Endometrium (tissue), 2 donors: ENCODE results near the gene GBGT1.

Source experiments
- FAIRE-seq: peaks from 2 replicates; lab custom pipeline; 2012; peaks lifted over from hg19 to GRCh38; lab: Jason Lieb, UNC
- donor health status: control.
- donor health status: control.

Gene GBGT1

DNA sequence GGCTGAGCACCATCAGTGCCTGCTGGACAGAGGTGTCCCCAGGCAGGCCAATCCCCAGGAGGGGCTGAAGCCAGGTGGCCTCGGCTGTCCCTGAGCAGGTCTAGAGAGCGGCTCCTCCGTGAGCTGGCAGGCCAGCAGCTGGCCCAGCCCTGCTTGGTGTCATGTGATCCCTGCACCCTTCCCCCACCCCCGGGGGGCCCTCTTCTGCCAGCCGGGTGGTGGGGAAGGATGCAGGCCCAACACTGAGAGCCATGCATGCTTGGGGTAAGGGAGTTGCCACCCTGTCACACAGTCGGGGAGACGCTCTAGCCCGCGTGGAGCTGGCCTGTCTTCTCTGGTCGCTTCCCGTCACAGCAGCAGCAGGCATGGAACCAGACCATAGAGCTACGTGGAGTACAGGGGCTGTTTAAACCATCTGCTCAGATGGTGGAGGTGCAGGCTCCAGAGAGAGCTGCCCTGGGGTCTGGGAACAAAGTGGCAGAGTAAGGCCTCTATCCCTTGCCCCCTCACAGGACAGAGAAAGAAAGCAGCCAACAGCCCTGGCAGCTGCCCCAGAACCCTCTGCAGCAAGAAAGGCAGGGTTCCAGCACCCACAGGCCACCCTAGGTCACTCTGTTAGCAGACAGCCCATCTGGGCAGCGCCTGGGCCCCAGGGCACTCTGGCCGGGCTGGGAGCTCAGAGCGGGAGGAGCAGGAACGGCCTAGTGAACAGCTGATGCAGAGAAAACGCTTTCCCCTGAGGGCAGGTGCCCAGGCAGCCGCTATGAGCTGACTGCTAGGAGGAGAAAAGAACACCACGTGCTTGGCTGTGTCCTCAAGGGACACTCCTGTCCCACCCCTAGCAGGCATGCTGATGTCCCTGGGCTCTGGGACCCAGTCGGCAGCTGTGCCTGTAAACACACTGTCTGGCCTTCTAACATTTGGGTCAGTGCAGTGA, 49.5 kb downstream of the GBGT1 start:
- no peak for FAIRE-seq

DNA sequence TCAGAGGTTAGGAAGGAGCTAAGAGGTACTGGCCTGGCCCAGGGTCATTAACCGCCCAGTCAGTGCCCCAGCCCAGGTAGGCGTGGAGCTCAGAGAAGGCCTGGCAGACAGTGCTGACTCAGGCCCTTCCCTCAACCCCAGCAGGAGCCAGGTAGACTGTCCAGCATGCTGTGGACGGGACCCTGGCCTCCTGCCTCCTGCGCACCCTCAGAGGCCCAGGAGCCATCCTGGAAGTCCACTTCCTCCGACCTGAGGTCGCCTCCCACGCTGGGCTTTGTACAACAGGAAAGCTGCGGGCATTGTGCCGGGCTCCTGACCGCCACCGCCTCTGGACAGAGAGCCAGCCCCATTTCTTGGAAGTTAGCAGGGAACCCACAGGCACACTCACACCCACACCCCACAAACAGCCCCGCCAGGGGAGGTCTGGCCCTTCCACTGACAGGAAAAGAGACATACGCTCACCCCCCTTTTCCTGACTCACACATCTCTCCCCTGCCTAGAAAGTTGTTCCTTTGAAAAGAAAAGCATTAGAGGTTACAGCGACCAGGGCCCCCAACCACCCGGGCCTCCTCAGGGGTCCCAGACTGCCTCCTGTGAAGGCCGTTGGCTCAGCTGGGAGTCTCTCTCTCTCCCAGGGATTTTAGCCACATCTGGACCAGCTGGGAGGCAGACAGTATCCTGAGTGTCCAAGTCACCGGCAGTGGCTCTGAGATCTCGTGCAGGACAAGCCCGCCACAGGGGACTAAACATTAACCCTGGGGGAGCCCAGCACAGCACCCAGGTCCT, 50.4 kb downstream of the GBGT1 start:
- FAIRE-seq: no peak

DNA sequence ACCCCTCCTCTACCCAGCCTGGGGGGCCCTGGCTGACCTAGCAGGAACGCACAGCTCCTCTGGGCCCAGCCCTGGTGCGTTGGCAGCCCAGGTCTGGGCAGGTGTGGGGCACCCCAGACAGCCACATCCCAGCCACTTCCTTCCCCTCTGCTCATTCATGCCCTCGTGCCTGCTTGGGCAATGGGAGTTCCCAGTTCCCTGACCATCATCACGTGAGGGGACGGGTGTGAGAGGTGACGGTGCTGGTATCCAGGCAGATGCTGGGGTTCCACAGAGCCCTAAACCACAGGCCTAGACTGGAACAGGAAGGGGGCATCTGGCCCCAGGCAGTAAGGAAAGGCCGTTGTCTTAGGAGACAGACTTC, 51.1 kb downstream of the GBGT1 start:
- FAIRE-seq: no peak

DNA sequence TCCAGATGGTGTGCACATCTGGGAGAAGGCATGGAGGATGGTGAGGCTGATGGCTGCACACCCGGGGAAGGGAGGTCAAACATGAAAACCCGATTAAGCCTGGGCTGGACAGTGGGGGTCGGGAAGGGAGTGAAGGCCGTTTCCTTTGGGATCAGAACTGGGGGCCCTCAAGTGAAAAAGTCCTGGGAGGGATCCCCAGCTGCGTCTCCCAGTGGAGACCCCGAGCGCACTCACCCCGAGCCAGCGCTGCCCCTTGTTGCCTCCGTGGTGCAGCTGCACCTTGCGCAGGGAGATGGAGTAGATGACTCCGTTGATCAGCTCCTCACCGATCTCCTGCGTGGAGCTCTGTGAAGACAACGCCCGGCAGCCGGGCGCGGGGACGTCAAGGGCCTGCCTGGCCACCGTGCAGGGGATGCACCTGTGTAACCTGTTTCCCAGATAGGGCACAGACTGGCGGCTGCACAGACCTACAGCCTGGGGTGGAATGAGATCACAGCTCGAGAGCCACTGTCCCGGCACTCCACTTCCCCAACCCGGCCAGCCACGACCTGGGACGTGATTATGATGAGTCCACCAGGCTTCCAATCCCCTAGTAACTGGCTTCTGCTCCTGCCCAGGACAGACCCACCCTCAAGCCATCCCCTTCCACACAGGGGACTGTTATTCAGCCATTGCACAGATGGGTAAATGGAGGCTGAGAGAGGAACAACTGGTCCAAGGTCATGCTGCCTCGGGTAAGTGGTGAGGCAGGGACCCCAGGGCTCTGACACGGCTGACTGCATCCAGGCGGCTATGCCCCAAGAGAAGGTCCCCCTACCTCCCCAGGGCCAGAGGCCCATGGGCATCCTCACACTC, 51.7 kb downstream of the GBGT1 start:
- no peak for FAIRE-seq

DNA sequence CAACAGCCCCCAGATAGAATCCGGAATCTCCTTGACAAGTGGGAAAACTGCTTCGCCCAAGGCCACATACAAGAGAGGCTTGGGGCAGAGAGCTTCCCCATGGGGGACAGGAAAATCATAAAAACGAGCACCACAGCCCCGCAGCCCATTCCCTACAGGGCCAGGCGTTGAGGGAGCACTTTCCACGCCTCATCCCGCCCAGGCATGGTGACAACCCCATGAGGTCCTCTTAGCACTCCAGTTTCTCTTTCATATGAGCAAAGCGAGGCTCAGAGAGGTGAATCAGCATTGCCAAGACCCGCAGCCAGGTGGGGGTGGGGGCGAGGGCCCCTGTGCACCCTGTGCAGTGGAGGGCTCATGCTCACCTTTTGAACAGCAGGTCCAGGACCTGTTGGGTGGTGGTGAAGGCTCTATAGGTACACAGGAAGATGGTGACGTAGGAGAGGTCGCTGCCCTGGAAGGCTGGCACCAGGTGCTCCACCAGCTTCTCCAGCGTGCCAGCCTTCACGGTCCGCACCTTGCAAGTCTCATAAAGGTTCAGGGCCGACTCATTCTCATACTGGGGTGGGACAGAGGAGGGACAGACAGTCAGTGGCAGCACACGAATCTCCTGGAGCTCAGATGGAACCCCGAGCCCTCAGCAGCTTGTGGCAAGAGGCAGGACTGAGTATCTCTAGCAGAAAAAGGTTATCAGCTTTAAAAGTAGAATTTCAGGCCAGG, 53.6 kb downstream of the GBGT1 start:
- no peak for FAIRE-seq

DNA sequence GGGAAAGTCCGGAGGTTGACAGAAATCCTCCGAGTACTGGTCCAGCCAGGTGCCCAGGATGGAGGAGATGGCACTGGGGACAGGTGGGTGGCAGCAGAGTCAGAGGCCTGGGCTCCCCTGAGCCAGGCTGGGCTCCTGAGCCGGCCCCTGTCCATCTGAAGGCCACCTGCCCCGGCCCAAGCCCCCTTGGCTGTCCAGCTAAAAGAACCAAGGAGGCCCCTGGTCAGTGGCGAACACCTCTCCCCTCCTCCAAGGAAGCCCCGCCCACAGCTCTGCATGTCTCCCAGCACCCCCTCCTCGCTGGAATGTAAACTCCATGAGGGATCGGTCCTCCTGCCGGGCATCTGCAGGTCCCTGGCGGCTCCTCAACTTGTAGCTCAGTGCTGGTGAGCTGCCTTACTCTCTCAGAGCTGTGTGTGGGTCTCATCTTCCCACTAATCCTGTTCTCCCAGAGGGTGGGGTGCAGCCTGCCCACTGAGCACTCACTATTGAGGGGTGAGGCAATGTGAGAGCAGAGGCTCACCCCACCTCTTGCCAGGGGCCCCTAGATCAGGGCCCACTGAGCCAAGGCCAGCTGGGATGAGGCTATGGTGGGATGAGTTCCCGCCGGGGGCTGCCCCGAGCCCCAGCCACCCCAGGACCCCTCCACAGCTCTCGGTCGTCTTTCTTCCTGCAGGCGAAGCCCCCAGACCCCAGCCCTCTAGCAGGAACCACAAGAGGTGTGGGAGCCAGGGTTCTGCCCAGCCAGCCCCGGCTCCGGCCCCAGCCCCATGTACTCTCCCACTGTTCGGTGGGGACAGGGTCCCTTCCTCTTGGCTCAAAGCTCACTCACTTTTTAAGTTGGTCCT, 54.7 kb downstream of the GBGT1 start:
- FAIRE-seq: no peak

DNA sequence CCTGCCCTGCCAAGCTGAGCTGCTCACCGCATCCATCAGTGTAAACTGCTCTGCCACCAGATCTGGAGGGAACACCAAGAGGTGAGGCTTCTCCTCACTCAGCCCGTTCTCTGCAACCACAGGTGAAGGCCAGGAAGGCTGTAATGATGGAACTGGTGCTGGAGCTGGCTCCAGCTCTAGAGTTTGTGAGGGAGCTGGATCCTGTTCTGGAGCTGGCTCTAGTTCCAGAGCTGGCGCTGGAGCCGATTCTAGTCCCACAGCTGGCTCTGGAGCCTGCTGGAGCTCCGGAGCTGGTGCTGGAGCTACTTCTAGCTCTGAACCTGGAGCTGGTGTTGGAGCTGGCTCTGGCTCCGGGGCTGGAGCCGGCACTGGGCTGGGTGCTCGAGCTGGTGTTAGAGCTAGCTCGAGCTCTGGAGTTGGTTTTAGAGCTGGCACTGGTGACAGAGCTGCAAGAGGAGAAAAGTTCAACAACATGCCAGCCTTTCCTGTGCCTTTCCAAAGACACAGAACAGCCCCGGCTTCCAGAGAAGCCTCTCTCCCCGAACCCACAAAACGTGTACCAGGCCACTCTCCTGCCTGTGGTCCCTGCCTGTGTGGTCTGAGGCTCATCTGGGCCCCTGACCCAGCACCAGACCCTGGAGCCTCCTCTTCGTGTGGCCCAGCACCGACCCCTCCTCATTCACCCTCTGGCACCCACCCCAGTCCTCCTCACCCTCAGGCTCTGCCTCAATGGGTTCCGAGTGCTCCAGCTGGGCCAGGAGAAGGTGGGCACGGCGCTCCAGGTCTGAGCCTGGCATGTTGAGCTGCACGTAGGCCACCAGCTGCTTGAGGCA, 55.5 kb downstream of the GBGT1 start:
- FAIRE-seq: no peak

DNA sequence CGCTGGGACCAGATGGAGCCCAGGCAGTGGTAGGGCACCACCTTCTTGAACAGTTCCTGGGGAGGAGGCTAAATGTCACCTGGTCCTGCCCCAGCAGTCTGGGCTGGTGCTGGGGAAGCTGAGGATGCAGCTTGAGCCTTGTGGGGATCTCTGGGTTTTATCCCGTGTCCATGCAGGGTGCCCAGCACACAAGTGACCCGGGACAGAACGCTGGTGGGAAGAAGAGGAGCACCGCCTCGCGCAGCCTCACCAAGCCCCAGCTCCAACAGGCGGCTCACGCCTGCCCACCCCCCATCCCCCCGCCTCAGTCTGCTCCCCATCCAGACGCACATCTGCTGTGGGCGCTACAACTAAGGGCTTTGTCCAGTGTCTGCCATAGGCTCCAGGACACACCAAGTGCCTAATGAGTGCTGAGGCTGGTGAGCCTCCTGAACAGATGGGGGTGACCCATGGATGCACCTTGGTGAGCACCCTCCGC, 56.4 kb downstream of the GBGT1 start:
- no peak for FAIRE-seq

DNA sequence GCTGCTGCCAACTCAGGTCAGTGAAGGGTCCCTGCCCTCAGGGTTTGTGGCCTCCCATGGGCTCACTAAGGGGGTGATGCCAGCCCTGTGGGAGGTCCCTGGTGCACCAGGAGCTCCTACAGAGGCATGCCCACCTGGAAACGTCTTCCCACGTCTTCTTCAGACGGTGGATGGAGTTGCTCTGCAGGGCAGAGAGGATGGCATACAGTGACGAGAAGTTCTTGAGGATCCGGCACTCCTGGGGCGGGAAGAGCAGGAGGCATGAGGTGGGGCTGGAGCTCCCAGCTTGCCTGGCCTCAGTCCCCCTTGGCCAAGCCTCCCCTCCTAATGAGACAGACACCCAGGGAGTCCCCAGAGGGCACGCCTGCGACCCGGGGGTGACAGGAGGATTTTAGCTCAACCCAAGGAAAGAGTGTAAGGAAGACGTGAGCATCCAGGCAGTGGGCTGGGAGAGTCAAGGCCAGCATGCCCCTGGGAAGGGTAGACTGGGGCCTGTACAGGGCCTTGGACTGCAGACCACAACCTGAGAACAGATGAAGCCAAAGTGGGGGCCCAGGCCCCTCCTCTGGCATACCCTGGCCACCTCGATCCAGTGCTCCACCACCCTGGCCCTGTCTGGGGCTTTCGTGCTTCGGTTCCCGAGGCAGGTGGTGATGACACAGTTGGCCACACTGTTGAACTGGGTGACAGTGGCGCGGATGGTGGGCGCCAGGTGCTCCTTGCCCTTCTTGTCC, 57.0 kb downstream of the GBGT1 start:
- no peak for FAIRE-seq

DNA sequence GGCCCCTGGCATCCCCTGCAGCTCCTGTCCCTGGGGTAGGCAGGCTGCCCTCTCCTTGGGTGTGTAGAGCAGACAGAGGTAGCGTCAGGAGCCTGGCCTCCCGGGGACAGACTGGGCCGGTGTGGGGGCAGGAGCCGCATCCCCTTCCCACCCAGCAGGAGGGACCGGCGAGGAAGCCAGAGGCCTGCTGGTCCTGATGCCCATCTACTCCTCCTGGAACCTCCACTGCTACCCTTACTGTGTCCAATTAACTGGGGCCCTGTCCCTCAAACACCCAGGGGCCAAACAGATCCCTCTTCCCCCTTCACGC, 58.3 kb downstream of the GBGT1 start:
- no peak for FAIRE-seq

DNA sequence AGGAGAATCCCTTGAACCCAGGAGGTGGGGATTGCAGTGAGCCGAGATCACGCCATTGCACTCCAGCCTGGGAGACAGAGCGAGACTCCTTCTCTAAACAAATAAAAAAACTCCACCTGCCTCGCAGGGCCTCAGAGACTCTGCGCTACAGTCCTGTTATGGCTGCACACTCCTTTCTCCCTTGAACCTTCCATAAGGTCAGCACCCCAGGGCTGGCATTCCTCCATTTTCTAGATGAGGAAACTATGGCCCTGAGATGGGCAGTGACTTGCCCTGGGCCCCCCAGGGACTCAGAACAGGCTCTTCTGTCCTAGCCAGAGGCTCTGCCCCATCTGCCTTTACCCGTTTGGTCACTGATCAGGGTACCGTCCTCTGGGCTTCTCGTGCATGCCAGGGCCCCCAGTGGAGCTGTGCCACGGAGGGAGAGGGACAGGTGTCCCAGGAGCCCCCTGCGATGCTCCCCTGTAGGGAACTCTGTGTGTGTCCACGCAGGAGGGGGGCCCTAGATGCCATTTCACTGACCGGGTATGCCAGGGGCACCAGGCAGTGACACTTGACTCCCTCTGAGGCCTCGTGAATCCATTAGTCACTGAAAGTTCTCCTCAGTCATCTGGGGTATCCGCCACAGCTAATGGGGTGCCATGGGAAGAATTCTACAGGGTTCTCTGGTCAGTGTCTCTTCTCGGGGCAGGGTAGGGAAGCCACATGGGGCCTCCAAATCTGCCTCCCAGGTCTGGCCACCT, 58.8 kb downstream of the GBGT1 start:
- FAIRE-seq: no peak

DNA sequence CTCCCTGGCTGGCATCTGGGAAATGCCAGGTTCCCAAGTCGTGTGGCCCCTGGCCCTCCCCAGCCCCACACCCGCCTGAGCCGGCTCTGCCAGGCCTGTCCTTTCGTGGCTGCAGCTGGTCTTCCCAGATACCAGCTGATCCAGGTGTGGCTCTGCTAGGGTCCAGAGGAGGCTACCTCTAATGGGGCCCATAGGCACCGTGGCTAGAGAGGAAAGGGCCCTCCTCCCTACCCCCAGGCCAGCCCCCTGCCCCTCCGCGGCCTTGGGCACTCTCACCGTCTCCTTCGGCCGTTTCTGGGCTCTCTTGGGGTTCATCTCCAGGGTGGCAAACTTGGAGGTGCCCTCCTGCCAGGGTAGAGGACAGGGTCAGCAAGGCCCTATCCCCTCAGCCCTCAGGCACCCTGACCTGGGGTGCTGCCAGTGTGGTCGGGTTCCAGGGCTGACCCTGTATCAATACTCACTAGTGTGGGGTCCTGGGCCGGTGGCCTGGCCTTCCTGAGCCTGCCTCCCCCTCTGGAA, 59.7 kb downstream of the GBGT1 start:
- FAIRE-seq: no peak

DNA sequence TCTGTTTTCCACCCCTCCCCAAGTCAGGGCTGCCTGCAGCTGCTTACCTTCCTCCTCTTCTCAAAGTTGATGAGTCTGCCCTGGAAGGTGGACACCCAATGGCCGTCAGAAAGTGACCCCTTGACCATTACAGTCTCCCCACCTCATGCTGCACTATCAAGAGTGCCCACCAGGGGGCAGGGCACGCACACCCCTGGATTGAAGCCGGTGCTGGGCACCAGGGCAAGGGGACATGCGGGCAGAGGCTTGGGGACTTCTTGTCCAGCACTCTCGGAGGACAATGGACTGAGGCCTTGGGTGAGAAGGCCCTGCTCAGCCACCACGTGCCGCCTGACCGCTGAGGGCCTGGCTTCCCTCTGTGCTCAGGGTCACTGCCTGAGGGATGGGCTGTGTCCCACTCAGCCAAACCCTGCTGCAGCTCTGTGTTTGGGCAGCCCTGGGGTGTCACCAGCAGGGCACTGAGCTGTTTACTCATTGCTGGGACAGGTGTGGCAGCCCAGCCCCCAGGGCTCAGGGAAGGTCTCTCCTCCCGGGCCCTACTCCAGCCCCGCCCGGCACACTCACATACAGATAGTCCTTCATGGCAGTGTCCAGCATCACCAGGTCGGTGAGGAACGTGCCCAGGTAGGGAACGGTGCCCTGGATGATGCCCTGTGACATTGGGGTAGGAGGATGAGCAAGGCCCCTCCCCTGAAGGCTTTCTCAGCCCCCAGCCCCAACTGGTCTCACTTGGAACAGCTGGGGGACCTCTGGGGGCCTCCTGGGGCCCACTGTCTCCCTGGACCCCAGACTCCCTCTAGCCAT, 60.3 kb downstream of the GBGT1 start:
- FAIRE-seq: no peak
